Activated CD4-positive, CD25-positive, alpha-beta regulatory T cell (primary cell): ENCODE measurements around the gene SLC24A1.

Source experiments
- DNase-seq, 4 experiments: peaks; one replicate each; lab custom pipeline; 2025; lab: John Stamatoyannopoulos, UW

The SLC24A1 gene

GRCh38 chr15:65653341-65653740 is 31.6 kb downstream of the SLC24A1 start:
- no peak for DNase-seq

- no peak for DNase-seq
These were observed 32.2 kb downstream of the SLC24A1 start for GRCh38 chr15:65653801-65654521.

DNA sequence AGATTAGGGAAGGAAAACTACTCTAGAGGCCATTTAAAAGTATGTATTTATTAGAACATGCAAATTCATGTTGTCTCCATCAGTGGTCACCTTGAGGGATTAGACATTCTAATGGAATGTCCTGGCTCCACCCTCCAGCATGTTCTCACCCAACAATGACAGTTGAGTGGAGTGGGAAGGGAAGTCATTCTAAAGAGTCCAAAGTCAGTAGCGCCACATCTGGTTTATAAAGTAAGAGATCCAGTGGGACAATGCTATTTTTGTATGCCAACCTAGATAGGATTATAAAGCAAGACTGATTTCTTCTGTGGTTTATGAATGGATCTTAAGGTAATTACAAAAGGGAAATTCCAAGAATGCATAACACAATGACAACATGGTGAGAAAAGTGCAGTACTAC is 33.3 kb downstream of the SLC24A1 start:
- DNase-seq, result no peak

GRCh38 chr15:65655457-65655856 is 33.7 kb downstream of the SLC24A1 start:
- no peak for DNase-seq

DNA sequence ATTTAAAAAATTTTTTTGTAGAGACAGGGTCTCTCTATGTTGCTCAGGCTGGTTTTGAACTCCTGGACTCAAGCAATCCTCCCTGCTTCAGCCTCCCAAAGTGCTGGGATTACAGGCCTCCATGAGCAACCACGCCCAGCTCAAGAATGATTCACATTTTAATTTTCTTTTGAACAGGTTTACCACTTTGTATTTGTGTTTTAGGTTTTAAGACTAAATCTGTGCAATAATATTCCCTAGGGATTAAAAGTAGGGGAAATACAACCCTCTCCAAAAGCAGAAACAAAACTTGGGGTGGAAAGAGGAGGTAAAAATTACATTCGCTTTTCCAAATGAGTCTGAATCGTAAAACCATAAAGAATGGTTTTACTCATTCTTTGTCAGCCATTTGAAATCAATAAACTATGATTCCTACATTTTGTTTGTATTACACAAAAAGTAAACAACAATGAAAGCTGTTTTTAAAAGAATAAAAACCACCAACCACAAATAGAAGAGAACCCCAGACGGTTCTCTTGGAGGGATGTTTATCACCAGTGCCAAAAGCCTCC is 37.8 kb downstream of the SLC24A1 start:
- no peak for DNase-seq

DNA sequence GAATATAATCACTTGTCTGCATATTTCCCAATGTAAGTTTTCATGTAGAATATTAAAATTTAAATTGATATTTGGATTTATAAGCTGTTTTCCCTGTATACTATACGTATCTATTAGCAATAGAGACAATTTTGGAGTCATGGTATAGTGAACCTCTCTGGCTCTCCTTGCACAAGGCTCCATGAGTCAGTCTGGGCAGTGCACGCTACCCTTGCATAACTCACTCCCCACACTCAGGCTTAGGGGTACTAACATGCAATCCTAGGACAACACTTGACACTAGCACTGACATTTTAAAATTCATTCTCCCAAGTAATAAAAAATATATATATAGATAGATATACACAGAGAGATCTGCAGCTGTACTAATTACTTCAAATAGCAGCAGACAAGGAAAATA is 39.2 kb downstream of the SLC24A1 start:
- no peak for DNase-seq

- no peak for DNase-seq
These were observed 41.8 kb downstream of the SLC24A1 start for GRCh38 chr15:65663521-65663920.

- no peak for DNase-seq
These were observed 44.5 kb downstream of the SLC24A1 start for GRCh38 chr15:65666257-65666656.

DNA sequence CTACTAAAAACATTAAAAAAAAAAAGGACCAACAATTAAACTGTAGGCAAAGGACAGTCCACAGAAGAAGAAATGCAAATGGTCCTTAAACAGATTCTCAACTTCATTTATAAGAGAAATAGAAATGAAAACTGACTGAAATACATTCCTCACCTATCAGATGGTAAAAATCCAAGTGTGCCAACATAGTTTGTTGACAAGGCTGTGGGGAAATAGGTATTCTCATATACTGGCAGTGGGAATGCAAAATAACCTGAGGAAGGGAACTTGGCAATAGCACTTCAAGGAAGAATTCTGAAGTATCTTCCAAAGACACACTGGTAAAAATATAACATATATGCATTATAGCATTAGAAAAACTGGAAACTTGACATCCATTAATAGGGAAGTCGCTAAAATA is 53.8 kb downstream of the SLC24A1 start:
- DNase-seq, result no peak

DNA sequence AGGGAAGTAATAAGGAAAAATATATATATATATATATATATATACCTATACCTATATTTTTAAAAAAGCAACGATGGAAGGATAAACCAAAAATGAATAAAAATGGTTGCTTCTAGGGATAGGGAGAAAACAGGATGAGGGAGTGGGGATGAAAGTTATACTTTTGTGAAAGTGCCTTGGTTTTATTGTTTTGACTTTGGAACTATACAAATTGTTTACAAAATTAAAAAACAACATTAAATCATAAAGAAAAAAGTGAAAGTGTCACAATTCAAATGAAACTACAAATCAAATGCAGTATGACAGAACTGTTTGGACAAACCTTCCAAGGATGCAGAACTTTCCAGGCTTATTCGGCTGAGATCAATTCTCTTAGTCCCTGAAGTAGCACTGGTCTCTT is 54.4 kb downstream of the SLC24A1 start:
- DNase-seq, result no peak

- DNase-seq, result no peak
These were observed 58.8 kb downstream of the SLC24A1 start for GRCh38 chr15:65680544-65680943.

DNA sequence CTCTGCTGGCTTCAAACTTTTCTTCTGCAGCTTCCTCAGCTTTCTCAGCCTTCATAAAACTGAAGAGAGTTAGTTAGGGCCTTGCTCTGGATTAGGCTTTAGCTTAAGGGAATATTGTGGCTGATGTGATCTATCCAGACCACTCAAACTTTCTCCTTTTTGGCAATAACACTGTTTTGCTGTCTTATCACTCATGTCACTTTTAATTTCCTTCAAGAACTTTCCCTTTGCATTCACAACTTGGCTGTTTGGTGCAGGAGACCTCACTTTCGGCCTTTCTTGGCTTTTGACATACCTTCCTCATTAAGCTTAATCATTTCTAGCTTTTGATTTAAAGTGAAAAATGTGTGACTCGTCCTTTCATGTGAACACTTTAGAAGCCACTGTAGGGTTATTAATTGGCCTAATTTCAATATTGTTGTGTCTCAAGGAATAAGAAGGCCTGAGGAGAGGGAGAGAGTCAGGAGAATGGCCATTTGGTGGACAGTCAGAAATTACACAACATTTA is 60.7 kb downstream of the SLC24A1 start:
- DNase-seq, result no peak

DNA sequence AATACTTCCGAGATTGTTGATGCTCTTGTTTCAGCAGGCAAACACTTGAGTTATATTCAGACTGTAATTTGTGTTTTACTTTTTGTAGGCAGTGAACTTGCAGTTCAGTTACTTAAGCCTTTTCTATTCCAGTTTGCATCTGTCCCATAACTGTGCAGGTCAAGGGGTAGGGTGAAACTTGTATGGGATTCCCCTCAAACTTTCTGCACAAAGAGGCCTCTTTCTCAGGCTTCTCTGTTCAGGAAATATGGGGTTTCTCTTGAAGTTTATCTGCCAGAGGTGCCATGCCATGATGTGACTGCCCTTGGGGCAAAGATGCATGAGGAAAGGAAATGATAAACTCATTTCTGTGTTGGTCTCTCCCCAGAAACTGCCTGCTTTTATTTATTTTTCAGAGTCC is 66.7 kb downstream of the SLC24A1 start:
- DNase-seq, result no peak

- DNase-seq, result no peak
These were observed 68.4 kb downstream of the SLC24A1 start for GRCh38 chr15:65690173-65690572.

DNA sequence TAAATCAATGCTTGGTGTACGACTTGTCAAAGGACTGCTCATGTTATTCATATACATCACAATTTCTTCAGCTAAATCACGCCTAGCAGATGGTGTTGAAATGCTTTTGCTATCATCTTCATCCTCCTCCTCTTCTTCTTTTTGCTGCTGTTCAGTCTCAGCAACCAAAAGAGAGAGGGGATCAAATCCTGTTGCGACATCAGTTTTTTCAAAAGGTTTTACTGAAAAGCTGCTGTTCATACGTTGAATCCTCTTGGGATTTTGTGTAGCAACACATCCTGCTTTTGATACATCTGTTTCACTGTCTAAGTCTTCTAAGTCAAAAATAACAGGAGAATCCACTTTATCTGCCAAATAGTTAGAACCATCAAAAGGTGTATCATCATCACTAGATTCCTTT is 69.0 kb downstream of the SLC24A1 start:
- no peak for DNase-seq

GRCh38 chr15:65695081-65695480 is 73.3 kb downstream of the SLC24A1 start:
- no peak for DNase-seq
